ENCODE data around the gene CCDC134. TPM values are rescaled to one million over a fixed set of nuclear protein-coding genes. Genes with fewer than 3 reads are reported as not detected.
"Not testable (repeated sequence)": the region's sequence is repeated elsewhere in the genome, so short reads cannot be mapped to it uniquely, and the experiment has no call there.

The CCDC134 gene
- total and polyA plus RNA-seq, 2 donors from 2014 or later = 5.0 to 12.2 TPM

GRCh38 chr22:41863472-41863871, 63.0 kb downstream of the CCDC134 start:
- FAIRE-seq (no peak), DNase-seq (no peak)
- H3K4me1 ChIP-seq (ENCODE audit: control insufficient read depth in 2 of 3, insufficient read depth in 2 of 3, low read depth in 1 of 3, low read length in 3 of 3) = peaks cover 0 to 12% (median 0%) of the 10 kb centered on the region in 3 donors
- H3K27ac ChIP-seq (ENCODE audit: low read depth in 2 of 2, low read length in 2 of 2) = no peak overlapping the region
- H3K9me3 ChIP-seq (ENCODE audit: control insufficient read depth in 2 of 3, insufficient read depth in 1 of 3, low read length in 3 of 3) = no peaks in the 10 kb centered on the region
- H3K27me3 ChIP-seq (ENCODE audit: control insufficient read depth, insufficient read depth, low read length) = no peaks in the 10 kb centered on the region
- no peak for TF ChIP-seq CTCF (IDR thresholded peaks at IDR 0.05; ENCODE audit: borderline replicate concordance, extremely low read depth, insufficient read depth)
- peaks cover 2 to 8% (median 7%) of the 10 kb centered on the region in 3 donors for H3K36me3 ChIP-seq (ENCODE audit: control insufficient read depth in 2 of 3, insufficient read depth in 3 of 3, low read length in 3 of 3)
- no peak overlapping the region for H3K4me3 ChIP-seq (ENCODE audit: low read length in 3 of 3)
- no peak overlapping the region for H3K9ac ChIP-seq (ENCODE audit: low read length in 3 of 3)
- intact Hi-C loops (cut with DNase I) = no loop called here

GRCh38 chr22:41868556-41868955, 68.1 kb downstream of the CCDC134 start:
- no peak for FAIRE-seq
- H3K36me3 ChIP-seq (ENCODE audit: control insufficient read depth in 2 of 3, insufficient read depth in 3 of 3, low read length in 3 of 3) = peaks cover 6 to 27% (median 16%) of the 10 kb centered on the region in 3 donors

GRCh38 chr22:41870081-41870480, 69.6 kb downstream of the CCDC134 start:
- H3K4me1 ChIP-seq (ENCODE audit: control insufficient read depth in 2 of 3, insufficient read depth in 2 of 3, low read depth in 1 of 3, low read length in 3 of 3); H3K27ac ChIP-seq (ENCODE audit: low read depth in 2 of 2, low read length in 2 of 2); H3K27me3 ChIP-seq (ENCODE audit: control insufficient read depth, insufficient read depth, low read length); intact Hi-C loops (cut with DNase I); H3K9me3 ChIP-seq (ENCODE audit: control insufficient read depth in 2 of 3, insufficient read depth in 1 of 3, low read length in 3 of 3); H3K9ac ChIP-seq (ENCODE audit: low read length in 3 of 3); FAIRE-seq; H3K4me3 ChIP-seq (ENCODE audit: low read length in 3 of 3); DNase-seq: not testable (repeated sequence)
- peaks cover 6 to 32% (median 22%) of the 10 kb centered on the region in 3 donors for H3K36me3 ChIP-seq (ENCODE audit: control insufficient read depth in 2 of 3, insufficient read depth in 3 of 3, low read length in 3 of 3)

More at GRCh38 chr22:41868556-41868955, 68.1 kb downstream of the CCDC134 start:
- H3K4me1 ChIP-seq (ENCODE audit: control insufficient read depth in 2 of 3, insufficient read depth in 2 of 3, low read depth in 1 of 3, low read length in 3 of 3) = no peaks in the 10 kb centered on the region
- intact Hi-C loops (cut with DNase I) = no loop called here
- H3K9ac ChIP-seq (ENCODE audit: low read length in 3 of 3) = no peak overlapping the region
- H3K9me3 ChIP-seq (ENCODE audit: control insufficient read depth in 2 of 3, insufficient read depth in 1 of 3, low read length in 3 of 3) = no peaks in the 10 kb centered on the region
- no peak for TF ChIP-seq CTCF (IDR thresholded peaks at IDR 0.05; ENCODE audit: borderline replicate concordance, extremely low read depth, insufficient read depth)
- H3K27me3 ChIP-seq (ENCODE audit: control insufficient read depth, insufficient read depth, low read length) = no peaks in the 10 kb centered on the region
- H3K4me3 ChIP-seq (ENCODE audit: low read length in 3 of 3) = no peak overlapping the region
- no peak for DNase-seq
- H3K27ac ChIP-seq (ENCODE audit: low read depth in 2 of 2, low read length in 2 of 2) = no peak overlapping the region

- no peak for FAIRE-seq
- H3K27me3 ChIP-seq (ENCODE audit: control insufficient read depth, insufficient read depth, low read length) = no peaks in the 10 kb centered on the region
- peaks cover 6 to 39% (median 26%) of the 10 kb centered on the region in 3 donors for H3K36me3 ChIP-seq (ENCODE audit: control insufficient read depth in 2 of 3, insufficient read depth in 3 of 3, low read length in 3 of 3)
Observed at GRCh38 chr22:41870786-41871185, 70.3 kb downstream of the CCDC134 start.

More at GRCh38 chr22:41870786-41871185, 70.3 kb downstream of the CCDC134 start:
- Histone ChIP-seq H3K4me1 (ENCODE audit: control insufficient read depth in 2 of 3, insufficient read depth in 2 of 3, low read depth in 1 of 3, low read length in 3 of 3) (no peaks in the 10 kb centered on the region), H3K9ac (ENCODE audit: low read length in 3 of 3) (no peak overlapping the region), H3K4me3 (ENCODE audit: low read length in 3 of 3) (no peak overlapping the region), H3K27ac (ENCODE audit: low read depth in 2 of 2, low read length in 2 of 2) (no peak overlapping the region), H3K9me3 (ENCODE audit: control insufficient read depth in 2 of 3, insufficient read depth in 1 of 3, low read length in 3 of 3) (no peaks in the 10 kb centered on the region)
- DNase-seq = no peak
- TF ChIP-seq CTCF (IDR thresholded peaks at IDR 0.05; ENCODE audit: borderline replicate concordance, extremely low read depth, insufficient read depth) = no peak
- intact Hi-C loops (cut with DNase I) = no loop called here
